HG03558 (cell line): ENCODE results near the gene AMOTL2.

Experiments used
- ATAC-seq: cut with Tn5 transposase; IDR thresholded peaks from one replicate; pipeline ENCODE4 v1.9.1; 2021; ENCODE audit warnings: moderate number of reproducible peaks; ENCODE audit not compliant: unreplicated experiment; ENCODE audit errors: extremely low read depth

AMOTL2 gene

DNA sequence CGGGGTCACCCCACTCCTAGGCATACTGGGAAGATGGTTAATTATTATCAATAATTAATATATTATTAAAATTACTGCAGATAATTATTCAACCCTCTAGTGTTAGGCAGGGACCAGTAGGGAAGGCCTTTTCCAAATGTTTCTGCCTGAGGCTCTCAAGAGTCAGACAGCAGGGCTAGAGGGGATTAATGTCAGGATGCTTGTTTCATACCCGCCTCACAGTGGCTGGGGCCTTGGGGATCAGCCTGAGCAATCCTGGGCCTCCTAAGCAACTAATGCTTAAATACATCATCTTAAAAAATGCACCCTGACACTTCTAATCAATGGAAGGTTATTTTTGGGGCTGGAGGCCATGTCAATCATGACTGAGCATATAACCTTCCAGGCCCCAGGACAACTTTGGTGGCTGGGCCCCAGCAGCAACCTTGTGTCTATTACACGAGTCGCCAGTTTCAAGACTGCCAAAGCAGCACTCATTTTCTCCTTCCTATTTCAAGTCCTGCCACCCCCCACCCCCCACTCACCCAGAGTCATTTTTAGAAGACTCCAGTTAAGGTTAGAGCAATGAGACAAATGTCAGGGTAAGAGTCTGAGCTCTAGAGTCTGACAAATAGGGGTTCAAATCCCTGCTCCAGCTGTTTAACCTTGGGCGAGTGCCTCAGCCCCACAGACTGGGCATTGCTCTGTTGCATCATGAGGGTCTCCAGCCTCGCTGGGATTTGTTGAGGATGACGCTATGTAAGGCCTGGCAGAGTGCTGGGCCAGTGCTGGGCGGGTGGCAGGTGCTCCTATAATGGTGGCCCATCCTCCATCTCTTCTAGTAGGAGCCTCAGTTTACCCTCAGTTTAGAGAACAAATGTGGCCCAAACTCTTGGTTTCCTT is 6.1 kb downstream of the AMOTL2 start:
- ATAC-seq: no peak

DNA sequence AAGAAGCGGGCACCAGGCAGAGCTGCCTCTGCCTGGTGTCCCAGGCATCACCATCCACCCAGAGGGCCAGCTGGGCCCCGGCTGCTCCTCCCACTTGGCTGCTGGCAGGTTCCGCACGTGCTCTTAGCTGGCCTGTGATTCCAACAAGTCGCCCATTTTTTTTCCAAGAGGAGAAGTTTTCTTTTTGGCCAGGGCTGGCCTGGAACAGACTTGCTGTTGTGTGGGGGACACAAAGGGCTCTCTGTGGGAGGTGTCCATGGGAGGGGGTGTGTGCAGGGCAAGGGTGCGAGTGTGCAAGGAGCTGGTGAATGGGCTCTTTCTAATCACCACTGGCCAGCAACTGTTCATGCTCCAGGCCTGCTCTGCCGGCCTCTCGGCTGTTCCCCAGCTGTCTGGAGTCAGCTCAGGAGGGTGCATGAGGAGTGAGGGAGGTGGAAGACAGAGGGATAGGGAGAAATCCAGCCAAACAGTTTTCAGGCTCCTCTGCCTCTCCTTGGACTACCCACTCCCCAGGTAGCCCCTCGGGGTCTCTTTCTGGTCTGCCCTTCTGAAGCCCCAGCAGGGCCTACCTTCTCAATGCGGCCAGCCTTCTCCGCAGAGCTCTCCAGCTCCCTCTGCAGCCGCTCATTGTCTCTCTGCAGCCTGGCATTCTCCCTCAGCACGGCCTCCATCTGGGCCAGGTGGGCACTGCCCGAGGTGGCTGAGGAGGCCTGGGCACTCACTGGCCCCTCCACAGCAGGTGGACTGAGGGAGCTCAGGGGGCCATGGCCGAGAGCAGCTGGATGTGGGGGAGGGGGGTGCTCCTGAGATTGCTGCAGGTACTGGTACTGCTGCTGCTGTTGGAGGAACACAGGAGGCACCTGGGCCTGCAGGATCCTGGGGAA is 7.1 kb downstream of the AMOTL2 start:
- no peak for ATAC-seq

DNA sequence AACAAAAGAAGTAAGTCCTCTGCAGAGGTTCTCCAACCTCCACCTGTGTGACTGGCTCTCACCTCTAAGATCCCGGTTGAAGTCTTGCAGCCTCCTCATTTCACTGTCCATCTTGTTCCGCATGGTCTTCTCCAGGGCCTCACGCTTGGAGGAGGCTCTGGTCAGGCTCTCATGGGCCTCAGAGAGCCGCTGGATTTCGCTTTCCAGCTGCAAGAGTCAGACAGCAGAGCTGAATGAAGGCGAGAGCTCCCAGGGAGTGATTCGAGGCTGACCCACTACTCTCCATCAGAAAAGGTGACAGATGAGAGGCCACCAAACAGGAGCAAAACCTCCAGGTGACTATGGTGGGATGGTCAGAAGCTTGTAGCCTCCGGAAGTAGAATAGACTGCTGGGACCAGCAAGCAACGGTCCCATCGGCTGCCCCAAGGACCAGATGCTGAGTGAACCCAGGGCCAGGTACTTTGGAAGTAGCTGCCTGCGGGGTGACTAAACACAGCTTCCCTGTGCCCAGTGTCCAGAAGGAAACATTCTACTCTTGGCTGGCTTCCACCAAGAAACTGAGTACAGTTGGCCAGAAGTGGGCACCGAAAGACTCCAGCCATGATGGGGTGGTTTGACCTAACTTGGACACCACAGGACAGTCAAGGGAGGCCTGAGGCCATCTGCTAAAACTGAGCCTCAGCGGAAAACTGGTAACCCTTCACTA is 7.9 kb downstream of the AMOTL2 start:
- no peak for ATAC-seq

DNA sequence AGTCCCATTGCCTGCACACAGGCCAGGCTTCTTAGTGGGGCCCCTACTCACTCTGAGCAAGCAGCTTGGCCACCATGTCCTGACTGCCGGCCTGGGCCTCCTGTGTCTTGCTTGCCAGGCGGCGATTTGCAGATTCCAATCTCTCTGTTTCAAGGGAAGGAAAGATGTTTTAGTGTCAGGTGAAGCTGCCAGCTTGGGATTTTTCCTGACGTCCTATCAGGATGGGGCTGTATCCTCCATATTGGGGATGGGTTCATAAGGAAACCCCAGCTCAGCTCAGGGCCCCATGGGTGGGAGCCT is 8.5 kb downstream of the AMOTL2 start:
- ATAC-seq: no peak

DNA sequence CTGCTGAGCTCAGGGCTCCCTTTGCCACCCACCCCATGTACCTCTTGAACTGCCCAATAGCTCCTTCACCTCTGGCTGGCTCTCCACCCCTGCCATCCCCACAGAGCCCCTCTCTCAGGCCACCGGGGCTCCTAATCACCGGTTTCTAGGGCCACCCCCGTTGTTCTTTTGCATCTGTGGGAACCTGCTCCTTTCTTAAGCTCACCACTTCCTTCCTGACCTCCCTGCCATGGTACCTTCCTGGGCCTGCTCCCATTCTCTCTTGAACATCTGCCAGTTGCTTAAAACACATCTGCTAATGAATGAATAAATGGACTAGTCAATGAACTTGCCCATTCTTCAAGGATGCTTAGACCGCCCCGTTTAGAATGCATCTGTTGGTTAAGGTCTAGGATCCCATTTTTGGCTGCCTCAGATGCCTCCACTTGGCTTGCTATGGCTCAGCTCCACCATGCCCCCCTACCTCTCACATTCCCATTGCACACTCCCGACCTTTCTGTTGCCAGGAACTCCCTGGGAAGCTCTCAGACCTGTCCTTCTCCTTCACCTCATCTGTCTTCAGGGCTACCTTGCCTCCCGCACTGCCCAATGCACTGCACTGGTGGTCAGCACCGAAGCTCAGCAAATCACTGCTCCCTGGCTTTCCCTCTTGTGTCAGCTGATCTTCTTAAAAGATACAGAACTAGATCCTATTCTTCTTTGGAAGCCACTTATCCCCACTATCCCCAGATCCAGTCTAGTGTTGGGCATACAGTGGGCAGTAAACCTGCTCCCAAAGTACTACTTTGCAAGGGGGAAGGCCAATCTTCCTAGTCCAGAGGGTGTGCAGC is 9.1 kb downstream of the AMOTL2 start:
- ATAC-seq: no peak

DNA sequence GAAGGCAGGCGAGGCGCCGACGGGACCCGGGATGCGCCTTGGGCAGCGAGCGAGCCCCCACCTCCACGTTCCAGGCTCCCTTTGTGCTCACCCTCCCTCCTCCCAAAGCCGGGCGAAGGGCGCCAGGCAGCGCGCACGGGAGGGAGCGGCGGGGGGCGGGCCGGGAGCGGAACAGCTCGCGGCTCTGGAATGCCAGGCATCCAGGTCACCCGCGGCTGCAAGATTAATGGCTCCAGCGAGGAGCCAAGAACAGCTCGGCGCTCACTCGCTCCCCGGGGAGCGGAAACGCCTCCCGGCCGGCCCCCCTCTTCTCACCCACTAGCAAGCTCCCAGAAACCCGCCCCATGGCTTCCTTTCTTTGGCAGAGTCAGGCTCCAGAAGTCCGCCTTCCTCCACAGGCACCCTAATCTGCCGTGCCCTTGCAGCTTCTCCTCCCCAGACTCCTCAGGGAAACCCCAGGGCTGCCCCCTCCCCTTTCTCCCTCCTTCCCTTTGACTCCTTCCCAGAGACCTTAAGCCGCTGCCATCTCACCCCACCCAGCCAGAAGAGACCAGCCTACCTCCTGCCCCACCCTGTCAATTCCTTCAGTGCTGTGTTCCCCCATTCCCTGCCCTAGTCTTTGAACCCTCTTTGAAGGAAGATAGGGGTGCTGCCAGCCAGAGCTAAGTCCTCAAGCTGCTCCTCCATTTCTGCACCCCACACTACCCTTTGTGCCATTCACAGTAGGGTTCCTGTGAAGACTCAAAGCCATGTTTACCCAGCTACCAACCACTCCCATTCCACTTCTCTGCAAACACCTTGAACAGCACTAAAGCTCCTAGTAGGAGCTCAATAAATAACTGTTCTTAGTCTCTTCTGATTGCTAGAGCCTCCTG is 9.9 kb downstream of the AMOTL2 start:
- ATAC-seq: no peak

DNA sequence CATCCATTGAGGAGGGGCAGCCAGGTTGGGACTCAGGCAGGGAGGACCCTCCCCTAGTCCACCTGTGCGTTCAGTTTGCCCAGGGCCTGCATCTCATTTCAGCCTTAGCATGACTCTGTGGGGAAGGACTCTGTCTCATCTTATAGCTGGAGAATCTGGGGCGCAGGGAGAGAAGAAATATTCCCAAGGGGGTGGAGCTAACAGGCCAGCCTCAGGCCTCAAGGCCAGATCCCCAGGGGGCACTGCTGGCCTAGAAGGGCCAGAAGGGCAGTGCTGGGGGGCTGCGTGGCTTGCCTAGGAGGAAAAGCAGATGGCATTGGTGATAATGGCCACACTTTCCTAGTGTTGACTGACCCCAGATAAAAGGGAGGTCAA is 10.9 kb downstream of the AMOTL2 start:
- no peak for ATAC-seq

DNA sequence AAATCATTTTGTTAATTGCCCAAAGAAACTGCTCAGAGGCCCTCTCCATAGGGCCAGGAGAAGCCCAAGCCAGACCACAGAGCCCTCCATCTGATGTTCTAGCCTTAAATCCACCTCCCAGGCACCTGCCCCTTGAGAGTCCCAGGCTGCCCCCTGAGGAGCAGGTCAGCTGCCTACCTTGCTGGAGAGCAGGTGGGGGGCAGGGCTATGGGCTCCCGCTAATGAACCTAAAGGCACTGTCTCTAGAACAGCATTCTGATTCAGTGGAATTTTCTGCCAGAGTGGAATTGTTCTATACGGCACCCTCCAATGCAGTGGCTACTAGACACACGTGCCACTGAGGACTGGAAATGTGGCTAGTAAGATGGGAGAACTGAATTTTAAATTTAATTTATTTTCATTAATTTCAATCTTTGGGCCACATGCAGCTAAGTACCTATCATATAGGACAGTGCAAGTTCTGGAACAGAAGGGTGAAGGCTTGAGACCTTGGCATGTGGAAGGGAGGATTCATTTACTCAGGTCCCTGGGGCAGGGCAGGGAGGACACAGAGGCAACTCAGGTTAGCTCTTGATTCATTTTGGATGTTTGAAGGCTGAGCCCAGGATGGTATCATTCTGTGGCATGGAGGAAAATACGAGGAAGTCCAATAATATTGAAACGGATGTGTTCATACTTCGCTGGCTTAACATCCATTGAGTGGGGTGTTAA is 11.4 kb downstream of the AMOTL2 start:
- no peak for ATAC-seq

DNA sequence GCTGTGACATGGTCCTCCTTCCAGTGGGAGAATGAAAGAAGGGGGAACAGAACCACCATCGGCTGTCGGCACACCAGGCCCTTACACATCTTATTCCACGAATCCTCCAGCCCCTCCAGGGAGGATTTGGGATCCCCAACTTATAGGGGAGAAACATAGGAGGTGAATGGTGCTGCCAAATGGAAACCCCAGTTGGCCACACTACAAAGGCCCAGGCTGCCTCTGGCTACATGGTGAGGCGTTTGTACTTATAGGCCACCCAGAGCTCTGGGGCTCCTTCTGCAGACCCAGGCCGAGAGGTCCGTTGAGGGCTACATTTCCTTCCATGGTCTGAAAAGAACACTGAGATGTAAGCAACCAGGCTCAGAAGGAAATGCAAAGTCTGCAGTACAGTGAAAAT is 12.0 kb downstream of the AMOTL2 start:
- ATAC-seq: no peak

DNA sequence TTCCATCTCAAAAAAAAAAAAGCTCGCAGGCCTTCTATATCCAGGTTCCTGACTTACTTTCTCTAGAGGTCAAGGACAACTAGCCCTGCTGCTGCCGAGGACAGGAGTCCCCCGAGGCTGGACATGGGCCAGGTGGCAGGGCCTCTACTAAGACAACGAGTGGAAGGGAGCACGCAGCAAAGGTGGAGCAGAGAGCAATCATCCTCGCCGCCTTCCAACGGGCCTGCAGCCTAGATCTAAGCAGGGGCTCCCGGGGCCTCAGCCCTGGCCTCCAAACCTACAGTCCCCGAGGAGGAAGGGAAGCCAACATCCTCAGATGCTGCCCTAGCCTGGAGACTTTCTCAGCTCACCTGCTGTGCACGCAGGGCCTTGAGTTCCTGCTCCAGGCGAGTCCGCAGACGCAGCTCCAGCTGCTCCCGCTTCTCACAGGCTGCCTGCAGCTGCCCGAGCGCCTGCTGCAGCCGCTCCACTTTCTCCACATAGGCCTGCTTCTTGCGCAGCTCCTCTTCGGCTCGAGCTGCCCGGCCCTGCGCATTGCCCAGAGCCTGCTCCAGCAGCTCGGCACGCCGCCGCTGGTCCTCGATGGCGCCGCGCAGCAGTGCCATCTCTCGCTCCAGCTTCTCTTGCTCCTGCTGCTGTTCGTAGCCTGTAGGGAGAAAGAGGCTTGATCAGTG is 12.9 kb downstream of the AMOTL2 start:
- ATAC-seq: no peak

DNA sequence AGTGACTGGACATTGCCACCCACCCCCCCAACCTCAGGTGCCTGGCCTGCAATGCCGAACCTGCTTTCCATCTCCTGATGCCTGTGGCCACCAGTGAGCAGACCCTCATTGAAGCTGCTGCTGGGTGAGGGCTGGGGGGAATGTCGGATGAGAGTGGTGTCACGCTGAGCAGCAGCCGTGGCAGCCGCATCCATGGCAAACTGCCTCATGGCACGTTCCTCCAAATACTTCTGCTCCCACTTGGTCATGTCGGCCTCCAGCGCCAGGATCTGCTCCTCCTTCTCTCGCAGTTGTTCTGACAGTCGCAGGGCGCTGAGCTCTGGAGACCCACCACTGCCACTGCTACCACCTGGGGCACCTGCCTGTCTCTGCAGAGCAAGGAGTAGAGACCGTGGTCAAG is 14.2 kb downstream of the AMOTL2 start:
- no peak for ATAC-seq

DNA sequence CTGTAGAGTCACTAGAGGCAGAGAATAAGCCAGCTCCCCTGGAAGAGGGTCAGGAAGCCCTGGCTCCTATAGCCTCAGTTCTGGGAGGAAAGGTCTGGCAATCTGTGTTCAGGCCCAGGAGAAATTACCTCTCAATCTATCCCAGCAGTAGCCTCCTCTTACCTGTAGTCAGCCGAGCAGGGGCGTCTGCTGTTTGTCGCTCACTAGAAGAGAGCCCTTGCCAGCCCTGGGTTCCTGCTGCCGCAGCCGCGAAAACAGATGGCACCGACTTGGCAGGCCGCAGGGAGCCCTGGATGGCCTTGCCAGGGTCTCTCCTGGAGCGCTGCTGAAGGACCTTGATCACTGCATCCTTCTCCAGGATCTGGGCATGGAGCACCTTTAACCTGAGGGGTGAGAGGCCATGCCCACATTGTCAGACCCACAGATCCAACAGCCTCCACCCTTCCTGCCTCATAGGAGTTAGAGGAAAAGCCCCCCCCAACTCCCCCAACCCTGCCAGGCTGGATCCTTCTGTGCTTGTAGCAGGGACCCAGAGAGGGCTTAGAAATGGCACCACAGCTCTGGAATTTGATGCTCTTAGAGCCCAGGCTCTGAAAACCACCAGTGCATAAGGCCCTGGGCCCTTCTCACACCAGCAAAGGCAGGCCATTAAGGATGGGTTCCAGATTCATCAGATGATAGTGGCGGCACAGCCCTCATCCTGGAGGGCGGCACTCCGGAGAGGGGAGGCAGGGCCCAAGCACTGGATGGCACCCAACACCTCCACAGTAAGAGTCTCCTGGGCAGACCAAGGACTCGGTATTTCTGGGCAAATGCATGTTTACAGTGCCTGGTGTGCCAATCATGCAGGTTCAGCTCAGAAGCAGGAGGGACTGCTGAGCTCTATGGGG is 14.9 kb downstream of the AMOTL2 start:
- no peak for ATAC-seq

DNA sequence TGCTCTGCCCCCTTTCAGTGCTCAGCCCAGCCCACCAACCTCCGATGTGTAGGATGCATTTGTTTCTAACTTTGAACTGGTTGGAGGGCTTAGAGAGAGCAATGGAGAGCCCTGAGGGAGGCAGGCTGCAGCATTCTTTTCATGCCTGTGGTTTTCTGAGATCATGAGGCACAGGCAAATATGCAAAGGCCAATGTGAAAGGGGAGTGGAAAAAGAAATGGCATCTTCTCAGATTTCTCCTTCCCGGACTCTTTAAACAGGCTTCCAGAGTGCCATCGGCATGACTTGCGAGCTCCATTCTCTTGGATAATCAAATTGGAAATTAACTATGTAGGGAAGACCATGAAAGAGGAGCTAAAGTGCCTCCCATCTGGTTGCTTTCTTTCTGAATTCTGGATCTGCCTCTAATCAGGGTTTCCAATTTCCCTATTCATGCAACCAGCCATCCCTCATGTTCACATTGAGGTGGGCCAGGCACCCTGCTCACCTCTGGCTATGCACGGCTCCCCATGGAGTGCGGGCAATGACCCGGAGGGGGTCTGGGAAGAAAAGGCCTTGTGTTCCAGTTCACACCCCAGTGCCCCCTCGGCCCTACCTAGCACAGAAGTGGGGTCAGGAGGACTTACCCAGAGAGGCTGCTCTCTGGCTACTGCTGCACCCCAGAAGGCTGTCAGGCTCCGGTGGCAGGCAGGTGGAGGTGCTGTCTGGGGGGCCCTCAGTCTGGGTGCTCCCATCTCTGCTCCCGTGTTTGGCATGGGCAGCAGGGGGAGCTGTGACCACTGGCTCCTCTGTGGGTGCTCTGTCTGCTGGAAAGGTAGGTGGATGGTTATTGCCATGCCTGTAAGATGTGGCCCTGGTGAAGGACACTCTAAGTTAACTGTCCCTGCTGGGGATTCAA is 16.1 kb downstream of the AMOTL2 start:
- ATAC-seq: no peak

DNA sequence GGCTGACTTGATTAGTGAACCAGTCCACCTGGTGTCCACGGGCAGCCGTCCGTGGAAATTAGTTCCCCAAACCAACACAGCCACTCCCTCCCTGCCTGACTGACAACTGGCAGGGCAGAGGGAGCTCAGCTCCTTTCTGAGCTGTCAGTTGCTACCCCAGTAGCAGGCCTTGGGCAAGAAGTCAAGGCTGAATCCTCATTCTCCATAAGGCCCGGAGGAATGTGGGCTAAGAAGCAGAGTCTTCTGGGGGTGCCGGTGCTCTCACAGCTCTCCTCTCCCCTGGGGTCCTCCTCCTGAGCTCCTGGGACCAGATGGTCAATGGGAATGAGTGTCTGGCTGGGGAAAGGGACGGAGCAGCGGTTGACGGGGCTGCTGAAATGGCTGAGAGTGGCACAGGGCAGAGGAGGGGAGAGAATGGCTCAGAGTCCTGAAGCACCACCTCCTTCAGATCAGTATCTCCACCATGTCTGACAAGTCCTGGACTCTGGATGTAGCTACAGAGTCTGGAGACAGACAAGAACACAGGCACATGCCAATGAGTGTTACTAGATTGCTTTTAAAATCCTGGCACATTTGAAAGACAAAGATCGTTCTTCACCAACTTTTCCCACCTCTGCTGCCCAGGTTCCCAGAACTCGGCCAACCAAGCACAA is 16.9 kb downstream of the AMOTL2 start:
- no peak for ATAC-seq

DNA sequence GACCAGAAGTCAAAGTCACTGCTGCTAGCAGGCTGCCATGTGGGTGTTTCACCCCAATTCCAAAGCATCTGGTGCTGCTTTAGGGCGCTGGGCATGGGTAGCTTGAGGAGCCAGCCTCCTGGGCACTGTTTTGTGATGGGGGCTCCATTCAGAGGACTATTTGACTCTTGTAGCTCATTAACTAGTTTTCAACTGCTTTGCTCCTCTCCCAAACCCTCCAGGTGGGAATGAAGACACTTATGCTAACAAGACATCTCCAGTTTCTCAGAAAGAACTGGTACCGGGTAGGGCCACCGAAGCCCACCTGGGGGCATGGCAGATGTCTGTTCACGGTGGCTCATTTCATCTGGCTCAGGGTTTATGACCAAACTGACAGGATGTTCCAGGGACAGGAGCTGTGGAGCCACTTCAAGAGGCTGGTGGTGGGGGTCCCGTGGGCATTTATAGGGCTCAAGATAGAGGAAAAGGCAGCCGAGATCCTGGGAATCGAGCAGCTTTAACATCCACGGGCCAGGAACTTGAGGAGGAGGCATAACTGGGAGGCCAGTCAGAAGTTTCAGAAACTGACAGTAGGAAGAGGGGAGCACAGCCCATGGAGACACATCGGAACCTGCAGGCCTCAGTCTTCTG is 17.7 kb downstream of the AMOTL2 start:
- no peak for ATAC-seq
